NCI-H2196 (cell line): ENCODE data around the gene PTCSC3.

ENCODE experiments used
- DNase-seq: peaks from one replicate; lab custom pipeline; 2025; ENCODE audit not compliant: unreplicated experiment; lab: John Stamatoyannopoulos, UW

PTCSC3 gene

DNA sequence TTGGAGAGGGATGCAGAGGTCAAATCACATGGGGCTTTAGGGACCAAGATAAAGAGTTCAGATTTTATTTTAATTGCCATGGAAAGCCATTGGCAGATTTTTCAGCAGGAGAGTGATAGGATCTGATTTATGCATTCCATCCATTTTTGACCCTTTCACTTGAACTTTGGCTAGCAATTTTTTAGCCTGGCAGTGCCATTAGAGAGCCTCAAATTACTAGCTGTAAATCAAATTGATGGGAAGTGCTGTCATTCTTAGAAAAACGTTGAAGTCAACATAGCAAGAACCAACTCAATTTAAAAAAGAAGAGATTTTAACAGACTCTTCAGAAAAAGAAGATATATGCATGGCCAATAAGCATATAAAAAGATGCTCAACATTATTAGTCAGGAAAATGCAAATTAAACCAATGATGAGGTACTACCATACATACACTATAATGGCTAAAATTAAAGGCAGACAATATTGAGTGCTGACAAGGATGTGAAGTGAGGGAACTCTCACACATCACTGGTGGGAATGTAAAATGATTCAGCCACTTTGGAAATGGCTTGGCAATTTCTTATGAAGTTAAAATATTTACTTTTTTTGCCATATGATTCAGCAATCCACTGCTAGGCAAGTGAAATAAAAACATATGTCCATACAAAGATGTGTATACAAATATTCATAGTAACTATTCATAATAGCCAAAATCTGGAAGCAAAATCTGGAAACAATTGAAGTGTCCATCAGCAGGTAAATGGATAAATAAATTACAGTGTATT lies 89.7 kb downstream of the PTCSC3 start:
- no peak for DNase-seq

DNA sequence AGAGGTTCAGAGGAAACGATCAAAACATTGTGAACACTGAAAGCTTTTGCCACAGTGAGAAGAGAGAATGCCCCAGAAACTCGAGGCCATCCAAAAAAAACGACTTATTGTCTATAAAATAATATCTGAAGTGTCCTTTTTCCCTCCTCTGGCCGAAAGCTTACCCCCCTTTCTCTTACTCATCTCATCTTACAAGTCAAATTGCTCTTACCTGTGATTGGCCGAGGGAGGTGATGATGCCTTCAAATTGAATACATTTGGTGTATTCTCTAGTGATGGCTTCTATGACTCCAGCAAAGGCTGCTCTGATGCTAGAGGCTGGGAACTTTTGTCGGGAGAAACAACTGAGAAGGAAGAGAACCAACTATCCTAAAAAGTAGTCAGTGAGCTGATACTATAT lies 90.7 kb downstream of the PTCSC3 start:
- no peak for DNase-seq
